ENCODE data around the gene FBXO36. TPM values are rescaled to one million over a fixed set of nuclear protein-coding genes. Genes with fewer than 3 reads are reported as not detected.

Gene FBXO36
- polyA plus RNA-seq, 1 experiment = 2.0 TPM

DNA sequence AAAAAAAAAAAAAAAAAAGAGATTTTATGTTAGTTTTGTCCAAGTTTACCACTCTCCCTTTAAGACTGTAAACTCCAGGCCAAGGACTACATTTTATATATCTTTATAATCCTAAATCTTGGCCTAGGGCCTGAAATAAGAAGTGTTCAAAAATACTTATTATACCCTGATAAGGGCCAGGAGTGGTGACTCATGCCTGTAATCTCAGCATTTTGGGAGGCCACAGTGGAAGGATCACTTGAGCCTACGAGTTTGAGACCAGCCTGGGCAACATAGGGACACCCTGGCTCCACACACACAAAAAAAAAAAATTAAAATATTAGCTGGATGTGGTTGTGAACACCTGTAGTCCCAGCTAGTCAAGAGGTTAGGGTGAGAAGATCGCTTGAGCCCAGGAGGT lies 13.2 kb upstream of the FBXO36 start:
- POLR2A ChIA-PET = no interaction called here
- CTCF ChIA-PET = interaction anchor here (0.6 kb wide), 1 partner anchor 9 kb away, joined by 5 read pairs; no protein-coding TSS in a partner anchor
- TF ChIP-seq, protein P1, sequence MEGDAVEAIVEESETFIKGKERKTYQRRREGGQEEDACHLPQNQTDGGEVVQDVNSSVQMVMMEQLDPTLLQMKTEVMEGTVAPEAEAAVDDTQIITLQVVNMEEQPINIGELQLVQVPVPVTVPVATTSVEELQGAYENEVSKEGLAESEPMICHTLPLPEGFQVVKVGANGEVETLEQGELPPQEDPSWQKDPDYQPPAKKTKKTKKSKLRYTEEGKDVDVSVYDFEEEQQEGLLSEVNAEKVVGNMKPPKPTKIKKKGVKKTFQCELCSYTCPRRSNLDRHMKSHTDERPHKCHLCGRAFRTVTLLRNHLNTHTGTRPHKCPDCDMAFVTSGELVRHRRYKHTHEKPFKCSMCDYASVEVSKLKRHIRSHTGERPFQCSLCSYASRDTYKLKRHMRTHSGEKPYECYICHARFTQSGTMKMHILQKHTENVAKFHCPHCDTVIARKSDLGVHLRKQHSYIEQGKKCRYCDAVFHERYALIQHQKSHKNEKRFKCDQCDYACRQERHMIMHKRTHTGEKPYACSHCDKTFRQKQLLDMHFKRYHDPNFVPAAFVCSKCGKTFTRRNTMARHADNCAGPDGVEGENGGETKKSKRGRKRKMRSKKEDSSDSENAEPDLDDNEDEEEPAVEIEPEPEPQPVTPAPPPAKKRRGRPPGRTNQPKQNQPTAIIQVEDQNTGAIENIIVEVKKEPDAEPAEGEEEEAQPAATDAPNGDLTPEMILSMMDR (IDR thresholded peaks at IDR 0.05; ENCODE audit: low read depth, low read length) = no peak
- Histone ChIP-seq H3K4me3 (ENCODE audit: low read depth, low read length) (no peak overlapping the region), H3K9me3 (ENCODE audit: control insufficient read depth, insufficient read depth, low read length) (no peaks in the 10 kb centered on the region), H3K27ac (ENCODE audit: low read depth, low read length) (no peak overlapping the region), H3K27me3 (ENCODE audit: control insufficient read depth, insufficient read depth, low read length) (no peaks in the 10 kb centered on the region)
- no peak for DNase-seq (ENCODE audit: low read depth, low spot score)

DNA sequence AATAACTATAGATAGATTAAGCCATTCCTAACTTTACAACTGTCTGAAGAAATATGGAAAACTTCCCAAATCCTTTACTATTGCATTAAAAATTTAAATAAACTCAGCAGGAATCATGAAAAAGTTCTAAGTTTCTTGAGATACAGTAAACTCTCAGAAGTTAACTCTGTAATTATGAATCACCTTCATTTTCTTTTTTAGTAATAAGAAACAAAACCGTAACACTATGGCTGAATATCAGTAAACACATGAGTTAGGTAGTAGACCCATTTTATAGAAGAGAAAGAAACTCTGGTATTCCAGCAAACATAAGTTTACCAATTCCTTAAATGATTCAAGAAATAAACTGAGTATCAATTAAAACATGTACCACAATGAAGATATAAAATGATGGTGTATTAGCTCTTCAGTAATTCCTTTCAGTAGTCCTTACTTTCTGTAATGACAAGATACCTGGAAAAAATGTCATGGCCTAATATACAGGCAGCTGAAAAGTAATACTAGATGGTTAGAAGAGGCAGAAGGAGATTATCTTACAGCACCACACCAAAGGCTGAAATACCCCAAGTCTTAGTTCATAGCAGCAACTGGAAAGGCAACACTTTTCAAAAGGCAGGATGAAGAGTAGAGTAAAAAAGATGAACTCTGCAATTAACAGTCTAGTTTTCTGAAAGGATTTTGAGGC lies 12.0 kb upstream of the FBXO36 start:
- Histone ChIP-seq H3K9me3 (ENCODE audit: control insufficient read depth, insufficient read depth, low read length) (no peaks in the 10 kb centered on the region), H3K27me3 (ENCODE audit: control insufficient read depth, insufficient read depth, low read length) (no peaks in the 10 kb centered on the region), H3K27ac (ENCODE audit: low read depth, low read length) (no peak overlapping the region), H3K4me3 (ENCODE audit: low read depth, low read length) (no peak overlapping the region)
- ChIA-PET POLR2A (interaction anchor here (0.6 to 0.7 kb wide), 2 partner anchors 11 to 48 kb away, joined by 3 to 5 read pairs; no protein-coding TSS in a partner anchor), CTCF (interaction anchor here (0.7 to 2.6 kb wide), 3 partner anchors 11 to 135 kb away, joined by 3 to 19 read pairs (median 3); no protein-coding TSS in a partner anchor)
- DNase-seq (ENCODE audit: low read depth, low spot score) = no peak
- TF ChIP-seq, protein P1 (IDR thresholded peaks at IDR 0.05; ENCODE audit: low read depth, low read length) = no peak

DNA sequence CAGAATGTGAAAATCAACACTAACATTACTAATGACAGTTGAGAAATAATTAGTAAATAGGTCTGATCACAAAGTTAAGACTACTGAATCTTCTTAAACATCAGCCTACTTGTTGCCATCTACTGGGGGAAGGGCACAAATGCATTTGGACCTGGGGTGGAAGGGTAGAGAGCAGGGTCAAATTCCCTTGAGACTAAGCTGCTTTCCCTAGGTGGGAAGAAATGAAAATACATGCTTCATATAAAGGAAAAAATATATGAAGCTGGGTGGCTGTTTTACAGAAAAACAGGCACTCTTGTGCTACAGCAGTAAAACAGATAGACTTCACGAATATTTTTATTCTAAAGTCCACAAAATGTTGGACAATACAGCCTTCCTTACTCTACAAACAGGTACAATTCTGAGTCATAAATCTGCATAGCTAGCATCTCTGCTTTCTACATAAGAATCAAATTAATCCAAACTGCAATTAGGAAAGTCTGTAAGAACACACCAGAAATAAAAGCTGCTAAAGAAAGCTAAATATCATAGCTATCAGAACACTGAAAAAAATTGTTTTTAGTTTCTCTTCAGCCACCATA lies 11.4 kb upstream of the FBXO36 start:
- no peak for DNase-seq (ENCODE audit: low read depth, low spot score)

DNA sequence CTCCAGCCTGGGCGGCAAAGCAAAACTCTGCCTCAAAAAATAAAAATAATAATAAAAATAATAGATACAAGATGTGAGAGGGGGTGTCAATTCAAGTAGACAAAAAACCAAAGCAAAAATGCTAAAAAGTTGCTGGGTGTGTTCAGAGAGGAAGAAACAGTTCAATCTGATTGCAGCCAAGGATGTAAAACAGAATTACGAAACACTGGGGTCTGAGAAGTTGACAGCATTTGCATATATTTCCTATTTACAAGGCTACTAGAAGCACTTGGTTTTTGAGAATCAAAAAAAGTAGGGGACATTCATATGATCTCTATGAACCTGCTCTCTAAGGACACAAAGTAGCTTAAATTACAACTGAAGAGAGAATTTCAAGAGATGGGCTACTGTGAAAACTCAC lies 8.1 kb upstream of the FBXO36 start:
- no peaks in the 10 kb centered on the region for H3K27me3 ChIP-seq (ENCODE audit: control insufficient read depth, insufficient read depth, low read length)
- DNase-seq (ENCODE audit: low read depth, low spot score) = no peak
- no peaks in the 10 kb centered on the region for H3K9me3 ChIP-seq (ENCODE audit: control insufficient read depth, insufficient read depth, low read length)
- H3K27ac ChIP-seq (ENCODE audit: low read depth, low read length) = no peak overlapping the region
- CTCF ChIA-PET = interaction anchor here (1.0 kb wide), 1 partner anchor 113 kb away, joined by 3 read pairs; no protein-coding TSS in a partner anchor
- no peak overlapping the region for H3K4me3 ChIP-seq (ENCODE audit: low read depth, low read length)
- TF ChIP-seq, protein P1 (IDR thresholded peaks at IDR 0.05; ENCODE audit: low read depth, low read length) = no peak
- POLR2A ChIA-PET = no interaction called here

More for the DNA sequence above, 11.4 kb upstream of the FBXO36 start:
- no peak overlapping the region for H3K4me3 ChIP-seq (ENCODE audit: low read depth, low read length)
- H3K27me3 ChIP-seq (ENCODE audit: control insufficient read depth, insufficient read depth, low read length) = no peaks in the 10 kb centered on the region
- ChIA-PET POLR2A (interaction anchor here (0.7 to 1.0 kb wide), 2 partner anchors 11 to 12 kb away, joined by 3 read pairs; partner anchors contain the start of genes FBXO36 and TRIP12), CTCF (interaction anchor here (0.6 to 2.6 kb wide), 9 partner anchors 9 to 136 kb away, joined by 3 to 19 read pairs (median 3); no protein-coding TSS in a partner anchor)
- no peak overlapping the region for H3K27ac ChIP-seq (ENCODE audit: low read depth, low read length)
- TF ChIP-seq, protein P1 (IDR thresholded peaks at IDR 0.05; ENCODE audit: low read depth, low read length) = 0 out of 2 replicates have a peak, but pooled peaks have one; percentile 32
- H3K9me3 ChIP-seq (ENCODE audit: control insufficient read depth, insufficient read depth, low read length) = no peaks in the 10 kb centered on the region

DNA sequence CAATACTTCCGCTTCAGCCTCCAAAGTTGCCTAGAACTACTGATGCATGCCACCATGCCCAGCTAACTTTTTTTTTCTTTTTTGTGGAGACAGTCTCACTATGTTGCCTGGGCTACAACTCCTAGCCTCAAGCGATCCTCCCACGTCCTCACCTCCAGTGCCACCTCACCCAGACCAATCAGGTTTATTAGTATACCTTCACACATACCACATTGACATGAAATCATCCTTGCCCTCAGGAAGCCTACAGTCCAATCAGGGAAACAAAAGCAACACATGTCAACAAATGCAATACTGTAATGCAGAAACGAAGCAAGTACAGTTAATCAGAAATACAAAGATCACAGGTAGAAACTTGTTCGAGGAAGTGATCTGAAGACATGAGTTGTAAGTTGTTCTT lies 4.5 kb upstream of the FBXO36 start:
- Histone ChIP-seq H3K9me3 (ENCODE audit: control insufficient read depth, insufficient read depth, low read length) (peaks cover 3% of the 10 kb centered on the region; the same call in 1 of the 2 replicates), H3K27ac (ENCODE audit: low read depth, low read length) (no peak overlapping the region), H3K4me3 (ENCODE audit: low read depth, low read length) (no peak overlapping the region), H3K27me3 (ENCODE audit: control insufficient read depth, insufficient read depth, low read length) (no peaks in the 10 kb centered on the region)
- TF ChIP-seq, protein P1 (IDR thresholded peaks at IDR 0.05; ENCODE audit: low read depth, low read length) = no peak
- no peak for DNase-seq (ENCODE audit: low read depth, low spot score)
- ChIA-PET CTCF (interaction anchor here (0.7 kb wide), 1 partner anchor 89 kb away, joined by 3 read pairs; no protein-coding TSS in a partner anchor), POLR2A (no interaction called here)
